Glutamatergic neuron (in vitro differentiated cells): ENCODE data around the gene MYO18B. TPM values are rescaled to one million over a fixed set of nuclear protein-coding genes. Genes with fewer than 3 reads are reported as not detected.

Experiments
- DNase-seq: peaks from one replicate; pipeline ENCODE4 v3.0.0; 2022
- H3K27ac Mint-ChIP-seq: one replicate; pipeline ENCODE4 v1.8.0; 2020; ENCODE audit warnings: mild to moderate bottlenecking, mixed read lengths, inconsistent platforms; ENCODE audit not compliant: unreplicated experiment
- H3K27me3 Mint-ChIP-seq: one replicate; pipeline ENCODE4 v1.8.0; 2020; ENCODE audit warnings: mild to moderate bottlenecking, moderate library complexity, mixed read lengths, inconsistent platforms; ENCODE audit not compliant: unreplicated experiment
- H3K36me3 Mint-ChIP-seq: one replicate; pipeline ENCODE4 v1.8.0; 2020; ENCODE audit warnings: mild to moderate bottlenecking, mixed read lengths, inconsistent platforms; ENCODE audit not compliant: unreplicated experiment
- H3K4me1 Mint-ChIP-seq: one replicate; pipeline ENCODE4 v1.8.0; 2020; ENCODE audit warnings: mild to moderate bottlenecking, low read depth, mixed read lengths, inconsistent platforms; ENCODE audit not compliant: unreplicated experiment
- H3K4me3 Mint-ChIP-seq: one replicate; pipeline ENCODE4 v1.8.0; 2020; ENCODE audit warnings: mild to moderate bottlenecking, mixed read lengths, inconsistent platforms; ENCODE audit not compliant: unreplicated experiment
- H3K9me3 Mint-ChIP-seq: one replicate; pipeline ENCODE4 v1.8.0; 2020; ENCODE audit warnings: mild to moderate bottlenecking, moderate library complexity, mixed read lengths, inconsistent platforms; ENCODE audit not compliant: unreplicated experiment
- total RNA-seq: library from RNA; stranded (reverse); fragmentation: NEBNext Ultra II Directional; extraction: Animal tissue kit (Norgen Biotek cat#: 25700); gene quantifications from one replicate; pipeline ENCODE4 v1.2.1, GENCODE V29; 2021; ENCODE audit not compliant: unreplicated experiment
- TF ChIP-seq, protein P1 (sequence below): fragments of 200-600 bp; sonication (generic); IDR thresholded peaks from one replicate; pipeline ENCODE4 v1.5.0; 2021; ENCODE audit not compliant: partially characterized antibody, unreplicated experiment

The MYO18B gene
- total RNA-seq, 1 donor from 2014 or later, result 0.25 TPM

DNA sequence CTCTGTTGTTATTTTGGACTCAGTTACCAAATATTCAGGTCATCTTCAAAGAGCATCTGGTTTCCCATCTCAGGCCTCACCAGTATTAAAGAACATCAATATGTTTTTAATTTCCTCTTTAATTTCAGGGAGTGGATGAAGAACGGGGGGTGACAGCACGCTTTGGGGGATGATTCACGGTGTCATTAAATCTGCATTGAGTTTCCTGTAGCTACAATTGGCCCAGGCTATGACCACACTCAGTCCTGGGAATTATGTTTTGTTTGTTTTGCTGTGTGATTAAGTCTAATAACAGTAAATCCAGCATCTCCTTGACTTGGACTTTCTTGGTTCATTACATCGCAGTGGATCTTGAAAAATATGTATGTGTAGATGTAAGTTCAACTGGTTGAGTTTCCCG, 277.6 kb downstream of the MYO18B start:
- peaks cover 4% of the 10 kb centered on the region for H3K27me3 Mint-ChIP-seq
- no peak overlapping the region for H3K27ac Mint-ChIP-seq

DNA sequence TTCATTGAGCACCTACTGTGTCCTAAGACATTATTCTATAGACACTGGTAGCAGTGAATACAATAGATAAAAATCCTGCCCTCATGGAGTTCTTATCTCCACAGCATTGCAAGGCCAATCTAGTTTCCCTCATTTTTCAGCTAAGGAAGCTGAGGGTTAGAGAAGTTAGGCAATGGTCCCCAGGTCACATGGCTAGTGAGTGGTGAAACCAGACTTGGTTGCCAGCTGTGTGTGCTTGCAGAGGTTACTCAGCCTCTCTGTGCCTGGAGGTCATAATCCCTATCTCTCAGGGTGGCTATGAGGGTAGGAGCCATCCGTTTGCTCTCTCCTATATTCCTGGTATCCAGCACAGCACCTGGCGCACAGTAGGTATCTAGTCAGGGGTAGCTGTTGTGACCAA, 279.5 kb downstream of the MYO18B start:
- Mint-ChIP-seq H3K9me3 (peaks cover 3% of the 10 kb centered on the region), H3K27ac (no peak overlapping the region), H3K27me3 (peaks cover 4% of the 10 kb centered on the region), H3K4me1 (no peaks in the 10 kb centered on the region), H3K4me3 (no peak overlapping the region), H3K36me3 (no peaks in the 10 kb centered on the region)
- TF ChIP-seq, protein P1, sequence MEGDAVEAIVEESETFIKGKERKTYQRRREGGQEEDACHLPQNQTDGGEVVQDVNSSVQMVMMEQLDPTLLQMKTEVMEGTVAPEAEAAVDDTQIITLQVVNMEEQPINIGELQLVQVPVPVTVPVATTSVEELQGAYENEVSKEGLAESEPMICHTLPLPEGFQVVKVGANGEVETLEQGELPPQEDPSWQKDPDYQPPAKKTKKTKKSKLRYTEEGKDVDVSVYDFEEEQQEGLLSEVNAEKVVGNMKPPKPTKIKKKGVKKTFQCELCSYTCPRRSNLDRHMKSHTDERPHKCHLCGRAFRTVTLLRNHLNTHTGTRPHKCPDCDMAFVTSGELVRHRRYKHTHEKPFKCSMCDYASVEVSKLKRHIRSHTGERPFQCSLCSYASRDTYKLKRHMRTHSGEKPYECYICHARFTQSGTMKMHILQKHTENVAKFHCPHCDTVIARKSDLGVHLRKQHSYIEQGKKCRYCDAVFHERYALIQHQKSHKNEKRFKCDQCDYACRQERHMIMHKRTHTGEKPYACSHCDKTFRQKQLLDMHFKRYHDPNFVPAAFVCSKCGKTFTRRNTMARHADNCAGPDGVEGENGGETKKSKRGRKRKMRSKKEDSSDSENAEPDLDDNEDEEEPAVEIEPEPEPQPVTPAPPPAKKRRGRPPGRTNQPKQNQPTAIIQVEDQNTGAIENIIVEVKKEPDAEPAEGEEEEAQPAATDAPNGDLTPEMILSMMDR, result no peak
- no peak for DNase-seq

More for the DNA sequence above, 277.6 kb downstream of the MYO18B start:
- DNase-seq, result no peak
- H3K36me3 Mint-ChIP-seq, result no peaks in the 10 kb centered on the region
- H3K9me3 Mint-ChIP-seq, result peaks cover 3% of the 10 kb centered on the region
- TF ChIP-seq, protein P1, result no peak
- H3K4me1 Mint-ChIP-seq, result no peaks in the 10 kb centered on the region
- H3K4me3 Mint-ChIP-seq, result no peak overlapping the region

DNA sequence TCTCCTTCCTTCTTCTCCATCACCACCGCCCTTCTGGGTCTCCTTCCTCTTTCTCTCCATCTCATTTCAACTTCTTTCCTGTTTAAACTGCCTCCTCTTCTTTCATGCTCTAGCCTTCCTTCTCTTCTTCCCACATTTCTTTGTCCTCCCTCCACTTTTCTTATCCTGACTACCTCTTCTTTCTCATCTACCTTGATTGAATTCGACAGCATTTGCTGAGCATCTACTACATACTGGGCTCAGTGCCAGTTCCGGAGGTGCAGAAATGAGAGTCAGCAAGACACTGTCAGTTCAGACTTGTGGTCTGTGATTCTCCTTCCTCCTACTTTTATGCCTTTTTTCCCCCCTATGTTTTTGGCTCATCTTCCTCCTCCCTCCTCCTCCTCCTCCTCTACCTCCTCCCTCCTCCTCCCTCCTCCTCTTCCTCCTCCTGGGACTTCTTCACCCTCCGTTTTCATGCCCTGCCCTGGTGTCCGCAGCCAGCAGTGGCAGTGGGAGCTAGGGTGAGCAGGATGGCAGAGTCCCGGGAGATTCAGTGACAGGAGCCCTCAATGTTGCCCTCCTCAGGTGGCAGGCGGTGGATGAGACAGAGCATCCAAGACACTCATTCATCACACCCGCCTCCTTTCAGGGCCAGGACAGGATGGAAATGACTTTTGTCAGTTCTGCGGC, 281.3 kb downstream of the MYO18B start:
- H3K36me3 Mint-ChIP-seq, result no peaks in the 10 kb centered on the region
- H3K4me3 Mint-ChIP-seq, result no peak overlapping the region
- peaks cover 4% of the 10 kb centered on the region for H3K27me3 Mint-ChIP-seq
- TF ChIP-seq, protein P1, result no peak
- H3K9me3 Mint-ChIP-seq, result peaks cover 4% of the 10 kb centered on the region
- no peaks in the 10 kb centered on the region for H3K4me1 Mint-ChIP-seq
- no peak overlapping the region for H3K27ac Mint-ChIP-seq
- DNase-seq, result no peak

DNA sequence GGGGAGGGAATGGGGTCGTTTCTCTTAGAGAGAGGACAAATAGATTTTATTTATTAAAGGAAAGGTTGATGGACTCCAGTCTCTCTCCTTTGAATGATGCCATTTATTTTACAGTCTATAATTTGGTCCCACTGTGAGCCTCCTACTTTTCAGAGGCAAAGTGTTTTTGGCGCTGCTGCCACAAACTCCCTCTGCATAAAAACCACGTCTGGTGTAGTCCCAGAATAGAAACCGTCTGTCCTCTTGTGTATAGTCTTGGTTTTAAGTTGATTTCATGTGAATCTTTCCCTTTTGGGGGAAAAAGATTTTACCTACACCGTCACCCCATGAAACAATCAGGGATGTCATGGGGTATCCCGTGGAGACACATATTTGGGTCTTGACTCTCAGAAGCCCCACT, 283.6 kb downstream of the MYO18B start:
- Mint-ChIP-seq H3K4me1 (no peaks in the 10 kb centered on the region), H3K4me3 (no peak overlapping the region), H3K27me3 (peaks cover 4% of the 10 kb centered on the region), H3K9me3 (peaks cover 6% of the 10 kb centered on the region), H3K36me3 (no peaks in the 10 kb centered on the region), H3K27ac (no peak overlapping the region)
- DNase-seq, result no peak
- TF ChIP-seq, protein P1, result no peak

DNA sequence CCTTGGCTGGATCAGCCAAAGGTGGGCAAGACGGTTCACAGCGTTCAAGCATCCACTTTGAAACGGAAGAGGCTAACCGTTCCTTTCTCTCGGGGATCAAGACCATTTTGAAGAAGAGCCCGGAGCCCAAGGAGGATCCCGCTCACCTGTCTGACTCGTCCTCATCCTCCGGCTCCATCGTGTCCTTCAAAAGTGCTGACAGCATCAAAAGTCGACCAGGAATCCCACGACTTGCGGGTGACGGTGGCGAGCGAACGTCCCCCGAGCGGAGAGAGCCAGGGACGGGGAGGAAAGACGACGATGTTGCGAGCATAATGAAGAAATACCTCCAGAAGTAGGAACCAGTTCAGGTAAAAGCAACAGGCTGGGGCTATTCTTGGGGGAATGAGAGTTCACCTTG, 285.4 kb downstream of the MYO18B start:
- Mint-ChIP-seq H3K27ac (no peak overlapping the region), H3K4me3 (no peak overlapping the region), H3K9me3 (peaks cover 3% of the 10 kb centered on the region), H3K27me3 (peaks cover 4% of the 10 kb centered on the region), H3K36me3 (no peaks in the 10 kb centered on the region), H3K4me1 (no peaks in the 10 kb centered on the region)
- DNase-seq, result no peak
- TF ChIP-seq, protein P1, result no peak
